Medulla oblongata (tissue), 1 donor: Measurements from ENCODE around the gene SYTL5.
"Not testable (repeated sequence)": the region's sequence is repeated elsewhere in the genome, so short reads cannot be mapped to it uniquely, and the experiment has no call there.

Experiments
- DNase-seq: peaks from one replicate; pipeline ENCODE4 v3.0.0-alpha.2; 2015; ENCODE audit errors: extremely low spot score

SYTL5 gene

DNA sequence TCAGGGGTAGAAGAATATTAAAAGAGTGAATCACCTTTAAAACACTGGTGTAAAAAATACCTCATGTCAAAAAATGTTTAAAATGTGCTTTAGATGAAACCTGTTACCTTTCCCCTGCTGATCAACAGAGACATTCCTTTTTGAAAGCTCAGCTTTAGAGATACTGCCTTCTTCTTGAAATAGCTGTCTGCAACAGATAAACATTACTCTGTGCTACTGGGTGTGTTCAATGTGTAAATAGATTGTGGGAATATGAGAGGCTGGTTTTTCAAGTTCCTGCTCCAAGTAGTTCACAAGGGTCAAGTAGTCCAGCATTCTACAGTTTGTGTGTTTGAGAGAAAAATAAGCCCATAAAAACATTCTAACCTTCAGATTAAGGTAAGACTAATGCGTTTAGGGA, at the start of gene SYTL5:
Gene SYTL5 (plus strand): TSS at position 263 of the 400 bp plus-strand sequence. CDS start 27,337 bp downstream, outside the sequence.
- DNase-seq: no peak

- DNase-seq: no peak
Measured at GRCh38 chrX:37958525-37959211, 47.7 kb upstream of the SYTL5 start.

DNA sequence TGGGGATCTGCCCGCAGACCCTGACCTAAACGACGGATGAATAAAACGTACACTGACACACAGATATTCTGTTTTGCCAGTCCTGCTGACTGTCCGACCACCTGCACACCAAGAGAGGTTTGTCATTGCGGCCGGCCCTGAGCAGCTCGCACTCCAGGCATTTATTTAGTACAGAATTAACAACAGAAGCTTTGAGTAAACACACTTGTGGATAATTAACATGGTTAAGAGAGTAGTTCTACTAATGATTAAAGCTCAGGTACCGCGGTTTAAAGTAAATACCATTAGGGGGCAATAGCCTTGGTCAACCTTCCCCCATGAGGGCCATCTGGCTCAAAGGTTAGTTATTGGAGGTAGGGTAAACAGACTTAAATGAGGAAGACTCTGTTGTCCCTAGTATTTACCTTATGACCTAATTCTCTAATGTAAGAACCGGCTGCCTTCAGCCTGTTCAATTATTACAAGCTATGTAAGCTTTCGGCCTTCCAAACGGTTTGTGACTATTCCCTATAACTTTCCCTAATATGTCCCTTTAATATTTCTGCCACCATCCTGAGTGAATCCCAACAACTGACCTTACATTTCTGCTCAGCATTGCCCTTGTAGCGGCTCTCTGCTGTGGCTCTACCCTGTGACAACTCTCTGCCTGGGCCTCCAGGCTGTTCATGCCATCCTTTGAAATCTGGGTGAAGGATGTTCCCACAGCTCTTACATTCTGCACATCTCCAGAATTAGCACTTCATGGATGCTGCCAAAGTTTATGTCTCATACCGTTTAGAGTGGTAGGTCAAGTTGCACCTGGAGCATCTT, 46.9 kb upstream of the SYTL5 start:
- DNase-seq: no peak

GRCh38 chrX:37961118-37961517, 45.2 kb upstream of the SYTL5 start:
- no peak for DNase-seq

- DNase-seq: no peak
Measured at GRCh38 chrX:37967714-37968113, 38.6 kb upstream of the SYTL5 start.

DNA sequence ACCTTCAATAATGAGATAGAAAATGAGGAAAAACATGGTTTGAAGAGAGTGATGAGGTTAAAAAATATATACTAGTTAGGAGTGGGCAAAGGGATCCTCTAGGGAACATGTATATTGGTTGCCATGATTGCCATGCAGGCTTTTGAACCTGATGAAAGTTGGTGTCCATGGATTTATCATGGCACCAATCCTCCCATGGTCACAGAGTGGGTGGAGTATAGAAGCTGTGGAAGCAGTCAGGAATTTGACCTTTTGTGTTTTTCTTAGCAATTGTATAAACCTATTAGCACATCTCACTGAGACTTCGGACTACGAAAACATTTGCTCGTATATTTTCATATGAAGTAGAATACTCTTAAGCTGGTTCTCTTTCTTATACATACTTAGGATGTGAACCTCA, 30.9 kb upstream of the SYTL5 start:
- no peak for DNase-seq

GRCh38 chrX:37976153-37976552, 30.2 kb upstream of the SYTL5 start:
- DNase-seq: no peak

- DNase-seq: no peak
Measured at GRCh38 chrX:37984880-37985279, 21.5 kb upstream of the SYTL5 start.

DNA sequence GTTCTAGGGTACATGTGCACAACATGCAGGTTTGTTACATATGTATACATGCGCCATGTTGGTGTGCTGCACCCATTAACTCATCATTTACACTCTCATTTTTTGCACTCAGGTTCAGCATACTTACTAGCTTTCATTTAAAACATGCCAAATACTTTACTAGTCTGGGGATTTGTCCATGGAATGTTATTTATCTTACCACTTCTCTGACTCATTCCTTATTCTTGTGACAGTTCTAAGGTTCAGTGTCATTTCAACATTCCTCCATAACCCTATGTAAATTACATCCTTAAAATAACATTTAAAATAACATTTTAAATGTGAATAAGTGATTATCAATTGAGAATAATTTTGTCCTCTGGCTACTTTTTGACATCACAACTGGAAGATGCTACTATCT, 19.5 kb upstream of the SYTL5 start:
- no peak for DNase-seq

- no peak for DNase-seq
Measured at GRCh38 chrX:37989304-37989703, 17.0 kb upstream of the SYTL5 start.

DNA sequence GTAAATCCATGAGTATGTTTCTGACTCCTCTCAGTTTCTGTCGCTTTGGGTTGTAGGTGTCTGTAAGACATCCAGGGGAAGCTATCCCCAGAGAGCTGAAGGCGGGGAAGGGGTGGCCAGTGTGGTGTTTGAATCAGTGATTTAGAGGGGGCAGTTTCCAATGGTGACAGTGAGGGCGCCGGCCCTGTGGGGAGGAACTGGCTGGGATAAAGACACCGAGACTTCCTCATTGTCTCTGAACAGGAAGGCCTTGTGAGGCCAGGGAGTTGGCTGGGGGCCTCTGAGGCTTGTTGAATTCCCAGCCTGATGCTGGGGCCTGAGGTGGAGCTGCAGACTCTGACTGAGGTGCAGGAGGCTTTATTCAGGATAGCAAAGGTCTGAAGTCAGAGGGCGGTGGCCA, 15.1 kb upstream of the SYTL5 start:
- not testable (repeated sequence) for DNase-seq

DNA sequence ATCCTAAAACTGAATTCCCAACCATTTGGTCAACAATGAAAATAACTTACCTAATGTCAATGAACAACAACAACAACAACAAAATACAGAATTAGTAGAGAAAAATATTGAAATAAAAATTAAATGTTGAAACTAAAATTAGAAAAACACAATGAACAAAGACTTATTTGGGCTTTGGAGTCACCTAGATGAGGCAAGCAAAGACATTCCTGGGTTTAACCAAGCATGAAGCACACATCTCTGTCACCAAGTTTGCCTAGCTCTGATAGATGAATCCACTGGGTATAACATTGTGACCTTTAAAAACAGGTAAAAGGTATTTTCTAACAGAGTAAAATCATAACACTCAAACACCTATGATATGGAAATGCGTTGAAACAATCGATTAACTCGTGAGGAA, 13.2 kb upstream of the SYTL5 start:
- DNase-seq: no peak

- DNase-seq: no peak
Measured at GRCh38 chrX:37993837-37994619, 12.3 kb upstream of the SYTL5 start.

- no peak for DNase-seq
Measured at GRCh38 chrX:37995428-37995827, 10.9 kb upstream of the SYTL5 start.

DNA sequence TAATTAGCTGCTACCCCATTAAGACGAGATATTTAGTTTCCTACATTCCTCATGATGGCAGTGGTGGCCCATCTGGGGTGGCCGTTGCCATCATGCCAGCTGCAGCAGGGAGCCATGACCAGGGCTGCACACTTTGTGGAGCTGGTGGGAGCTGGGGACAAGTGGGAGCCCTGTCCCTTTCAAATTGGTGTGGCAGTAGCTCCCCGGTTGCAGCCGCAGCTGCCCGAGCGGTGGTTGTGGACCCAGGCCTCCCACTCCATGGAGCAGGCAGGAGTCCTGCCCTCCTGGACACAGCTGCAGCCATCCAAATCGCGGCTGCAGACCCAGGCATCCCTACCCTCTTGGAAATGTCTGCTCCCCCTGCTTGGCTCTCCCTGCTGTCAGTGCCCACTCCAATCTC, 9.3 kb upstream of the SYTL5 start:
- no peak for DNase-seq

- no peak for DNase-seq
Measured at GRCh38 chrX:37998586-37999262, 7.6 kb upstream of the SYTL5 start.

GRCh38 chrX:38000706-38001105, 5.6 kb upstream of the SYTL5 start:
- no peak for DNase-seq

DNA sequence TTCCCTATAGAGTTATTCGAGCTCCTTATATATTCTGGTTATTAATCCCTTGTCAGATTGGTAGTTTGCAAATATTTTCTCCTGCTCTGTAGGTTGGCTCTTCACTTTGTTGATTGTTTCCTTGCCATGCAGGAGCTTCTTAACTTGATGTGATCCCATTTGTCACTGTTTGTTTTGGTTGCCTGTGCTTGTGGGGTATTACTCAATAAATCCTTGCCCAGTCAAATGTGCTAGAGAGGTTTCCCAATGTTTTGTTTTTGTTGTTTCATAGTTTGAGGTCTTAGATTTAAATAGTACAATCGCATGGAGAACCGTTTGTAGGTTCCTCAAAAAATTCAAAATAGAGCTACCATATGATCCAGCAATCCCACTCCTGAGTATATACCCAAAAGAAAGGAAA, 2.3 kb upstream of the SYTL5 start:
- no peak for DNase-seq

GRCh38 chrX:38006778-38007177, 425 bp downstream of the SYTL5 start:
- no peak for DNase-seq

DNA sequence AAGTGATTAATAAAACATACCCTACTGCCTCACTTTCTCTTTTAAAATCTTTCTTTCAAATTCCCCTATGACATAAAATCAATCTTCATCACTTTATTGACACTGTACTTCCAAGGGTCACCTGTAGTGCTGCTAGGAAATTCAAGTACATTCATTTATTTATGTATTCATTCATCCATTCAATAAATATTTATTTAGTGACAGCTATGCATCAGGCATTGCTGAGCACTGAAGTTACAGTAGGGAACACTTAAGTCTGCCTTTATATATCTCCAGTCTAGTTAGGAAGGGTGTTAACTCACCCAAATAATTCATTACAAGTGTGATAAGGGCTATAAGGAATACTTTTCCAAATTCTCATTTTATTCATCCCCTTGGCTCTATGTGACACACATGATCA, 2.3 kb downstream of the SYTL5 start:
- DNase-seq: no peak

DNA sequence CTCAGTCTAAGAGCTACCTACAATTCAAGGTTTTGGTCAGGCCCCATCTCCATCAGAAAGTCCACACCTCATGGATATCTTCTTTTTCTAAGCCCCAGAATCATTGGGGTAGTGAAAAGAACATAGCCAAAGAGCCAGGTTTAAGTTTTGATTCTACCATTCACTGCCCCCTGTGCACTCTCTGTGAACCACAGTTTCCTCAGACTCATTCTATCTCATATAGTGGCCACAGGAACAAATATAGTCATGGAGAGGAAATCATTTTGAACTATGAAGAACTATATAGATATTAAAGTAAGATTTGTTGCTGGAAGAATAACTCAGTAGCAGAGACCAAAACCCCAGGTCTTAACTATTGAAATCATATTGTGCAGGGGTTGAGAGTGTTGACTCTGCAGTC, 3.3 kb downstream of the SYTL5 start:
- DNase-seq: no peak
